Fibroblast of lung (primary cell): ENCODE results near the gene TTLL11. TPM values are rescaled to one million over a fixed set of nuclear protein-coding genes. Genes with fewer than 3 reads are reported as not detected.
A peak's percentile ranks its signal among the peaks of the same experiment; 100 is the strongest.

Experiments used
- DNase-seq, 2 donors: peaks; one replicate each; pipeline versions ENCODE4 v3.0.0 to v3.0.0-alpha.2; 2010; ENCODE audit warnings: low read depth in 2 of 2
- H2AFZ ChIP-seq: 2 replicates; pipeline ENCODE4 v1.5.1; 2012; ENCODE audit warnings: low read length, control low read depth, inconsistent platforms
- H3K27ac ChIP-seq: 2 replicates; pipeline ENCODE4 v1.5.1; 2011; ENCODE audit warnings: low read length, control low read depth; ENCODE audit not compliant: insufficient read depth
- H3K27me3 ChIP-seq: 2 replicates; pipeline ENCODE4 v1.5.1; 2011; ENCODE audit warnings: mild to moderate bottlenecking, low read length; ENCODE audit not compliant: control insufficient read depth, insufficient read depth
- H3K36me3 ChIP-seq: 2 replicates; pipeline ENCODE4 v1.5.1; 2011; ENCODE audit warnings: low read length; ENCODE audit not compliant: control insufficient read depth, insufficient read depth
- H3K4me1 ChIP-seq: 2 replicates; pipeline ENCODE4 v1.5.1; 2011; ENCODE audit warnings: low read length; ENCODE audit not compliant: control insufficient read depth, insufficient read depth; ENCODE audit errors: extremely low read depth
- H3K4me2 ChIP-seq: 2 replicates; pipeline ENCODE4 v1.5.1; 2011; ENCODE audit warnings: low read length, control low read depth; ENCODE audit not compliant: insufficient read depth; ENCODE audit errors: extremely low read depth
- H3K4me3 ChIP-seq, 4 experiments: fragments of 200-600 bp in 1 of 4; sonication (generic) in 1 of 4; replicated peaks in 1 of 4; 2 replicates each; pipeline ENCODE4 v1.5.1; 2011 to 2016; ENCODE audit warnings: low read length in 4 of 4, low read depth in 3 of 4, mild to moderate bottlenecking in 3 of 4, control low read depth in 2 of 4, inconsistent platforms in 1 of 4, mixed read lengths in 1 of 4; ENCODE audit not compliant: insufficient read depth in 1 of 4; ENCODE audit errors: control extremely low read depth in 1 of 4
- H3K79me2 ChIP-seq: 2 replicates; pipeline ENCODE4 v1.5.1; 2012; ENCODE audit warnings: mild to moderate bottlenecking, low read length, inconsistent platforms; ENCODE audit not compliant: control insufficient read depth, insufficient read depth
- H3K9ac ChIP-seq: 2 replicates; pipeline ENCODE4 v1.5.1; 2011; ENCODE audit warnings: mild to moderate bottlenecking, low read length, control low read depth; ENCODE audit not compliant: insufficient read depth
- H3K9me3 ChIP-seq: 2 replicates; pipeline ENCODE4 v1.5.1; 2012; ENCODE audit warnings: low read depth, low read length; ENCODE audit not compliant: control insufficient read depth, insufficient read depth
- H4K20me1 ChIP-seq: 2 replicates; pipeline ENCODE4 v1.5.1; 2011; ENCODE audit warnings: low read length; ENCODE audit not compliant: control insufficient read depth, insufficient read depth; ENCODE audit errors: extremely low read depth
- CTCF ChIP-seq, 2 donors: IDR thresholded peaks in 1 of 2; conservative IDR thresholded peaks in 1 of 2; 1 replicate in 1 of 2; 2 replicates in 1 of 2; pipeline ENCODE4 v1.5.1; 2011 to 2012; ENCODE audit warnings: low read length in 2 of 2, control low read depth in 1 of 2, inconsistent platforms in 1 of 2, low read depth in 1 of 2, mild to moderate bottlenecking in 1 of 2
- EZH2 ChIP-seq: IDR thresholded peaks from 2 replicates; pipeline ENCODE4 v1.5.1; 2012; ENCODE audit warnings: low read length, control low read depth, mild to moderate bottlenecking; ENCODE audit errors: missing control alignments
- polyA plus RNA-seq, 2 donors: library from polyadenylated mRNA; depleted of rRNA in 1 of 2; stranded (reverse) in 1 of 2; unstranded in 1 of 2; fragments of >200 nt; gene quantifications; 2 replicates each; pipeline ENCODE4 v1.2.1, GENCODE V29; 2011 to 2012; ENCODE audit warnings: missing spikeins in 1 of 2
- total RNA-seq: library from RNA; depleted of rRNA; stranded (reverse); fragments of >200 nt; gene quantifications from 2 replicates; pipeline ENCODE4 v1.2.1, GENCODE V29; 2014

TTLL11 gene
- total and polyA plus RNA-seq, 2 donors (not counting 1 experiment from before 2014, with no cell fraction given) = 3.9 to 4.8 TPM

- no peak for DNase-seq
- Histone ChIP-seq H3K9ac (no peak overlapping the region), H3K27me3 (no peaks in the 10 kb centered on the region), H3K36me3 (no peaks in the 10 kb centered on the region), H3K4me3 (no peak overlapping the region), H3K9me3 (no peaks in the 10 kb centered on the region), H3K4me2 (no peak overlapping the region), H4K20me1 (no peaks in the 10 kb centered on the region), H3K4me1 (no peaks in the 10 kb centered on the region), H3K79me2 (no peaks in the 10 kb centered on the region), H2AFZ (no peak overlapping the region), H3K27ac (no peak overlapping the region)
- TF ChIP-seq EZH2 = no peak
- no peak for TF ChIP-seq CTCF (conservative IDR thresholded peaks at IDR 0.05 in 1 of 2, IDR thresholded peaks at IDR 0.05 in 1 of 2; ENCODE audit: low read depth in 1 of 2, low read length in 2 of 2)
These were observed 216.9 kb downstream of the TTLL11 start for GRCh38 chr9:121876255-121876654.

GRCh38 chr9:121874524-121874923 is 218.6 kb downstream of the TTLL11 start:
- no peaks in the 10 kb centered on the region for H3K27me3 ChIP-seq

DNA sequence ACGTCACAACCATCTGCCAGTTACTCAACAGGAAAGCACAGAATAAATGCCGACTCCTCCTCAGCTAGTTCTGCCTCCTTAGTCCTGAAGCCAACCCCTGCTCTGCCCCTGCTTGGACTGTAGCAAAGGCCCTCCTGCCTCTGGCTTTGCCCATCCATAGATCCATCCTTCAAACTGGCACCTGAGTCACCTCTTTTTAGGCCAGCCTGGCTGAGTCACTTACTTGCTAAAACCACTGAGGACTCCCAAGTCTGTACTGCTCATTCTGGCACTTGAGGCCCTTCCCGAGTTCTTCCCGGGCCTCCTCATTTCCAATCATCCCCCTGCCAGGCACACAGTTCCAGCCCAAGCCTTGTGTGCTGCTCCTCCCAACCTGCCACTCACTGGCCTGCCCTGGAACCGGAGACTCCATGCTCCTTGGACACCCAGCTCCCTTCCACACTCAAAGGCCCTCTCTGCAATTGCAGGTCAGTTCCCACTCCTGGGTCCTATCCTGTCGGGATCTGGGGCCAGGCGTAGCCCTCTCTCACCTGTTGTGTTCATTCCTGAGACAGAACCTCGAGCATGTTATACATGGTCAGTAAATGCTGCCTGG is 221.6 kb downstream of the TTLL11 start:
- no peak for TF ChIP-seq CTCF (conservative IDR thresholded peaks at IDR 0.05 in 1 of 2, IDR thresholded peaks at IDR 0.05 in 1 of 2; ENCODE audit: low read depth in 1 of 2, low read length in 2 of 2)
- no peak for TF ChIP-seq EZH2
- H3K36me3 ChIP-seq = no peaks in the 10 kb centered on the region
- no peak overlapping the region for H3K9ac ChIP-seq
- no peaks in the 10 kb centered on the region for H4K20me1 ChIP-seq
- no peak overlapping the region for H2AFZ ChIP-seq
- H3K27ac ChIP-seq = no peak overlapping the region
- no peaks in the 10 kb centered on the region for H3K9me3 ChIP-seq
- no peak overlapping the region for H3K4me2 ChIP-seq
- peak in 1 of 2 donors; percentile 71 for DNase-seq
- no peak overlapping the region for H3K4me3 ChIP-seq
- H3K4me1 ChIP-seq = no peaks in the 10 kb centered on the region
- no peaks in the 10 kb centered on the region for H3K79me2 ChIP-seq
- H3K27me3 ChIP-seq = no peaks in the 10 kb centered on the region

More at GRCh38 chr9:121874524-121874923, 218.6 kb downstream of the TTLL11 start:
- H3K9me3 ChIP-seq = no peaks in the 10 kb centered on the region
- no peak for TF ChIP-seq CTCF (conservative IDR thresholded peaks at IDR 0.05 in 1 of 2, IDR thresholded peaks at IDR 0.05 in 1 of 2; ENCODE audit: low read depth in 1 of 2, low read length in 2 of 2)
- no peak for TF ChIP-seq EZH2
- no peak overlapping the region for H3K4me3 ChIP-seq
- H3K27ac ChIP-seq = no peak overlapping the region
- no peak for DNase-seq
- no peak overlapping the region for H2AFZ ChIP-seq
- H3K79me2 ChIP-seq = no peaks in the 10 kb centered on the region
- no peaks in the 10 kb centered on the region for H3K36me3 ChIP-seq
- H4K20me1 ChIP-seq = no peaks in the 10 kb centered on the region
- H3K4me1 ChIP-seq = no peaks in the 10 kb centered on the region
- H3K9ac ChIP-seq = no peak overlapping the region
- H3K4me2 ChIP-seq = no peak overlapping the region
